H4 (cell line): ENCODE measurements around the gene COL4A2. TPM values are rescaled to one million over a fixed set of nuclear protein-coding genes. Genes with fewer than 3 reads are reported as not detected.
"Not testable (repeated sequence)": the region's sequence is repeated elsewhere in the genome, so short reads cannot be mapped to it uniquely, and the experiment has no call there.

Experiments used
- DNase-seq: peaks from one replicate; pipeline ENCODE4 v3.0.0-alpha.2; 2015; ENCODE audit warnings: low spot score
- total RNA-seq: library from RNA; depleted of rRNA; stranded (reverse); fragments of >200 nt; shearing (Covaris generic); gene quantifications from 2 replicates; pipeline ENCODE4 v1.2.3, GENCODE V29; 2014

The COL4A2 gene
- total RNA-seq, 1 experiment from 2014 or later, result 20.4 TPM

DNA sequence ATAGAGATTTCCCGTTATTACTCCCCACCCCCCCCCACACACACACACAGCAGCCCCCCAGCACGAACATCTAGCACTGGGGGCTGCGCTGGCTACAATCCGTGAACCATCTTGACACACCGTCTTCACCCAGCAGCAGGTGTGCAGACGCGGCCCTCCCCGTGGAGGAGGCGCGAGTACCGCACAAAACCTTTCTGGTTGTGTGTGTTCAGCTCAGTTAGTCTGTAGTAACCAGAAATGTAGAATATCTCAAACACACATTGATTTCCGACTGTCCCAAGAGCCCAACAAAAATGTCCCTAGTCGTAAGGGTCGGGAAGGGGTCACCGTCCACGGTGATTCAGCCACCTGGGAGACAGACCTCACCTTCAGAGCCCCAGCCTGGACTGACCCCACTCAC, 131.7 kb downstream of the COL4A2 start:
- no peak for DNase-seq

DNA sequence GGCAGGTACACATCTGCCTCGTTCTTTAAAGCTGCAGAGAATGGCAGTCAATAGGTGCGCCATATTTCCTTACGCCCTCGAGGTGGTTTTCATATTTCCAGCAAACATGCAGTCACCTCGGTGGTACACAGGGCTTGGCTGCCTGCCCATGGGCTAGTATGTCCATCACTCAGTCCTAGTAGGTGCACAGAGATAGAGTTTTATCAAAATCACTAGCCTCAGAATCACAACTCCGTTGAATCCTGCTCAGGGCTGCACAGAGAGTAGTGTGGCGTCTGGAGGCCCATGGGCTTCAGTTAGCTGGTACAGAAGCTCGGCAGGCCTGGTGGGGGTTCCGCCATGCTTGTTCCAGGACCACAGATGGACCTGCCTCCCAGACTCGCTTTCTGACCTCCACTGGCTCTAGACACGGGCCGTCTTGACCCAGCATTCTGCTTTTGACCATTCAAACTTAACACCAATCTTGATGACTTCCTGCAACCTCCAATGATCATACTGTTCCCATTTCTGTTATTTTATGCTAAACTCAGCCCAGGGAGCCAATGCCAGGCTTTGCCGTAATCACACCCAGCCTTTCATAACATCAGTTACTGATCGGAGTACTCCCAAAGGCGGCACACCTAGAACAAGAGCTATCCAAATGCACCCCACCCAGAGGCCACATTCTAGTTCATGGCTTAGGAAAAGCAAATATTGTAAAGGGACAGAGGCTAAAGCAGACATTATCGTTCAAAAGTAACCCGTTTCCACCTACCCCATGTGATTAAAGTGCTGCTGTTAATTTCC, 134.1 kb downstream of the COL4A2 start:
- no peak for DNase-seq

DNA sequence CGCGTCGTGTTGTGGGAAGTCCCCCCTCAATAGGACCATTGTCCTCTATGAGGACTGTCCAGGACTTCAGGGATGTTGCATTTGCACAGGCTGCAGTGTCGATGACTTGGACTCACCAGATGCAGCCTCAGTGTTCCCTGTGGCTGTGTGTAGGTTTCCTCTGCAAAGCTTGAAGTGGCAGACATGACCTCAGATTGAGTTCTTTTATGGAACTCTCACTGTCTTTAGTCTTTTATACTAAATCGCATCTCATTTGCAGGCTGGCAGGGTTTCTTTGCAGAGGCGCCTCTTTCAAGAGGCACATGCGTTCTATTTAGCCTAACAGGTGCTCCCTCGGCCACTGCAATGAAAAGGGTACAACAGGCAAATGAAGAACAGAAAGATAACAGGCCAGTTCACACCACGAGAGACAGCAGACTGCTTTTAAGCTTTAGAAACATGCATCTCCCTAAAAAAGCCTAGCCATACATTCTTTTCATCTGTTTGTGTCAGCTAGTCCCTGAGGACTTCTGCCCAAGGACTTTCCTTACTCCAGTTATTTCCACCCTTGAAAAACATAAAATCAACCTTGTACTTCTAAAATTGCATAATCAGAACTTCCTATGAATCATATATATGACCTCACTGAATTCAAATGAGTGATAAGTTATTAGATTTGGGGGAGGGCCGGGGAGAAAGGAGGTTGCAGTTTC, 136.0 kb downstream of the COL4A2 start:
- DNase-seq, result no peak

DNA sequence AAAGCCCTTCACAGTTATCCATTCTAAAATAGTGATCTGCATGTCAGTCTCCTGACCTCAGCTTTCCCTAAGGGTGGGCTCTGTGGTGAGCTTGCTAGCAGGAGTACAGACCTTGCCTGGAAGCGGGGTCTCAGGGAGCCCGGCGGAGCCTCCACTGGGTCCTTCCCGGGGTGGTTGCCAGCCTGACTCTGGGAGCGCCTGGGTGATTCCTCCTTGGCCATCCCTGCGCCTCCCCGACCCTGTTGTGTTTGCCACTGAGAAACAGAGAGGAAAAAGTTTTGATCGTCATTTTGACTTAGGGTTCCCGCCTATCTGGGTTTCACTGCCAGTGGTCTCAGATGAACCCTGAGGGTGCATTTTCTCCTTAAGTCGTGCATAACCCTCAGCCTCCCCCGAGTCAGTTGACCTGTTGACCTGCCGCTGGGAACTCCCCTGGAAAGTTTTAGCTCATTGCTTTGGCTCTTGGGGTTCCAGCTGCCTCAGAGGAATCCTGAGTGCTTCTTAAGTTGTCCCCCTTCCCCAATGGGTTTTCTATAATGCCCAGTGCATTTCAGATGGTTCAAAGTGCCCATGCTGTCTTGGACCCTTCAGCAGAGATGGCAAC, 136.6 kb downstream of the COL4A2 start:
- no peak for DNase-seq

DNA sequence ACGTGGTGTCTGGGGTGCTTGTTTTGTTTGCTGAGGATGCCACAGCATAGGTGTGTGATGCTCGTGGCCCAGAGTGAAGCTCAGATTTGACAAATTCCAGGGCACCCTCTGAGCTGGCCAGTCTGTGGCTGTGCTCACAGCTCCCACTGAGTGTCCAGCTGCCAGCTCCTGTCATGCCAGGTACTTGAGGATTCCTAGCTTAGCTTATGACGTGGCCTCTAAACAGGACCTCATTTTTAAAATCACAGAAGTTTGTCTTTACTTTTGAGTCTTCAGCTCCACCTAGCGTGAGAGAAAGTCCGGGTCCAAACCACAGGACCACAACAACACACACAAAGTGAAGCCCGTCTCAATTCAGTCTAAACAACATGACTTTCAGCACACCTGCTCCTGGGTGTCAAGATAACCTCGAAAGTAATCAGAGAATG, 137.2 kb downstream of the COL4A2 start:
- peak; percentile 62 for DNase-seq

DNA sequence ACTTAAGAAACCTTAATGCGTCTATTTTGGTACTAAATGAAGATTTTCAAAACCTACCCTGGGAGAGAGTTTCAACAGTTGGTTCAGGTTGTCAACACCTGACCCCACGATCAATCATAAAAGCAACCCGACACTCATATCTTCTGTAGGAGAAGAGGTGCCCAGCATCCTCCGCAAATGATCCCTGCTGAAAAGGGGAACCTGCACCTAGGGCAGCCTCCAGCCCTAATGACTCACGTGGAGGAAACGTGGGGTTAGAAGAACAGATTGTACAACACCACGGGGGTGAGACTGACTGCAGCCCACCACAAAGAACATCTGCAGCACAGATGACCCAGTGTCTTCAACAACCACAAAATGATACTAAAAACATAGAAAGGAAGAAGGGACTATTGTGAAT, 138.1 kb downstream of the COL4A2 start:
- no peak for DNase-seq

DNA sequence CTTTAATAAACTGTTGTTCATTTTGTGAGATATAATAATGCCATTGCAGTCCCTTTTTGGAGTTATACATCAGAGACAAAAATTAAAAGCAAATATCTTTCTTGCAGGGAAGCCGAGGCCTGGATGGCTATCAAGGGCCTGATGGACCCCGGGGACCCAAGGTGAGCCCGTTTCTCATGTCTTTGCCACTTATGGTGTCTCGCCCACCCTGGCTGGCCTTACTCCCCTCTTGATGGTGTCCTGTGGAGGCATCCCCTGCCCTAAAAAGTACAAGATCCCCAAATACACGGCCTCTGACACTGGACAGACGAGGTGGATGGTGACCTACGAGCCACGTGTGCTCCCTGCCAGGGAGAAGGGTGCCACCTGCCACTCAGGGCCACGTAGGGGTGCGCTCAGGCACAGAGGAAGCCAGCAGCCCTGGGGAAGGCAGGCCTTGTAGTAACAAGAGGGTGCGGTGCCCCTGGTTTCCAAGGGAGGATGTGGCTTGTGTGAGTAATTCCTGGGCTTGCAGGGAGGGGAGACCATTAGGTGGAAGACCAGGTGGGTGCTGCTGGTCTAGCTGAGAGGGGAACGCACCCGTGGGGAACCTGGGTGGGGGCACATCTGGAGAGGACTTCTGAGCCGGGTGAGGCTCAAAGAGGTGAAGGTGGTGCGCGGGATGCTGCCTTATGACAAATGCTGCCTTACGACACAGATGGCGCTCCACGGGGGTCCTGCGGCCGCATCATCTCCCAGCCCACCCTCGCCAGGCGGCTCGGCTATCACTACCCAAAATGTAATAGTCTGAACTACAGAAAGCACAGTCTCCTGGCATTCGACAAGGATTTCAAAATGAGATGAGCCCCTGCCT, 138.9 kb downstream of the COL4A2 start:
- DNase-seq, result no peak

DNA sequence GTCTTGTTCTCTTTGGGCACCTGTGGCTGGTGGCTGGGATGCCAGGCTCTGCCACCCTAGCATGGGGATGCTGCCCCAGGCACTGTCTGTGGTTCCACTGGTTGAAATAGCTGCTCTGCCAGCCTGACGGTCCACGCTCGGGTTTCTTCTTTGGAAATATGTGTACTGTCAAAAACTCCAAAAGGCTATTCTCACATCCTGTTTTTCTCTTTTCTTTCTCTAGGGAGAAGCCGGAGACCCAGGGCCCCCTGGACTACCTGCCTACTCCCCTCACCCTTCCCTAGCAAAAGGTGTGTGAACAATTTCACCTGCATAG, 139.4 kb downstream of the COL4A2 start:
- DNase-seq, result no peak

DNA sequence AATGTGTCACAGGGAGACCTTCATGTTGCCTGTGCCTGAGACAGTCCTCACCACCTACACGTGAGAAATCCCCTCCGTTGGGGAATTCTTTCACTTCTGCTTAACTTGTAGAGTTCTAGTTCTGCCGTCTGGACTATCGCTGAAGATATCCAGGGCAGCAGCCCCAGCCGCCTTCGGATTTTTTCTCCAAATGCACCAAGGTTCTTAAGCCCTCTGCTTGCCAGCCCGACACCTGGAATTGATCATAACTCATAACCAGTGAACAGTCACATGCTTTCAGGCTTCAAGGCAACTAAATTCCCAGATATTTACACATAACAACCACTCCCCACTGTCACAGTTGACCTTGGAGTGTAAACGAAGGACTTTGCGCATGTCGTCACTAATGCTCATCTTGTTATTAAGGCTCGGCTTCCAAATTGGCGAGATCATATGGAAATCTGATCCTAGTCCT, 140.0 kb downstream of the COL4A2 start:
- DNase-seq, result no peak

DNA sequence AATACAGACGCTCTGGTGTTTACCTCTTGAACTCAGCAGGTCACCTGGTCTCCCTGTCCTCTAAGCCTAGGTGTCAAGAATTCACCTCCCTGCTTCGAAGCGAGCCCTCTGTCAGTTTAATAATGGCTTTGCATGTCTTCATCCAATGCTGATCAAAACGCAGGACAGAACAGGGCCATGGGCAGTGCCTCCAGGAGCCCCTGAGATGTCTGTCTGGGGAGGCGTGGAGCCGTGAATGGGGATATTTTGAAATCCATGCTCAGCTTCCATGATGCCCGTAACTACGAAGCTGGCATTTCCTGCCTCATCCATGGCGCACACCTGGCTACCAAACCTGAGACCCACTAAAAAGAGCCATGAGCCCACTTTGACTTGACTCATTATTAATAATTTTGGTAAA, 140.7 kb downstream of the COL4A2 start:
- no peak for DNase-seq

DNA sequence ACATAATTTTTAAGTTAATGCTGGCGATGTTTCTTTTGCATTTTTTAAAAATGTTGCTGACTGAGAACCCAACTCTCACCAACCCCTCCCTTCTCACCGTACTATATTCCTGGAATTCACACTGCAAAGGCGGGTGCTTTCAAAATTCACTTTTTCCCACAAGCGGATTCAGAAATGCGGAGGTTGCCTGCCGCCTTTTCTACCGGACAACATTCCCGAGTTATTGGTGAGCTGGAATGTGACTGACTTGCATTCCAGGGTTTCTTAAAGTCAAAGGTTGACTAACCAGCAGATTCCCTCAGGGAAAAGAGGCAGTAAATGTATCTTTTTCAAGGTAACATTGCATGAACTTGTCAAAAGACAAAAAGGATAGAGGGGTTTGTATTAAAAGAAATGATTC, 141.1 kb downstream of the COL4A2 start:
- no peak for DNase-seq

DNA sequence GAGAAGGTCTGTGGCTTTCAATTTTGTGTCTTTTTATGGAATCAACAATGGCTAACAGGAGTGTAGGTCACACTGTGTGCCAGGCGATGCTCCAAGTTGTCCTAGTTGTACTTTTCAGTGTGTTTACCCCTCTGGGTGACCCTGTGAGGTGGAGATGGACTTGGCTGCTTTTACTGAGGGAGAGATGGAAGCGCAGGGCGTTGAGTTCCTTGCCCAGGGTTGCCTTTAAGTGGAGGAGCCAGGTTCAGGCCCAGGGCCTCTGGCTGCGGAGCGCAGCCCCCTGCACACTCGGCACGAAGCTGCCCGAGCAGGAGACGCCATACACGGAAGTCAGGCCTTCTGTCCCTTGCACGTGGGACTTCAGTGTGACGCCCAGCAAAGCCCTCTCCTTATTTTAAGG, 141.6 kb downstream of the COL4A2 start:
- no peak for DNase-seq

DNA sequence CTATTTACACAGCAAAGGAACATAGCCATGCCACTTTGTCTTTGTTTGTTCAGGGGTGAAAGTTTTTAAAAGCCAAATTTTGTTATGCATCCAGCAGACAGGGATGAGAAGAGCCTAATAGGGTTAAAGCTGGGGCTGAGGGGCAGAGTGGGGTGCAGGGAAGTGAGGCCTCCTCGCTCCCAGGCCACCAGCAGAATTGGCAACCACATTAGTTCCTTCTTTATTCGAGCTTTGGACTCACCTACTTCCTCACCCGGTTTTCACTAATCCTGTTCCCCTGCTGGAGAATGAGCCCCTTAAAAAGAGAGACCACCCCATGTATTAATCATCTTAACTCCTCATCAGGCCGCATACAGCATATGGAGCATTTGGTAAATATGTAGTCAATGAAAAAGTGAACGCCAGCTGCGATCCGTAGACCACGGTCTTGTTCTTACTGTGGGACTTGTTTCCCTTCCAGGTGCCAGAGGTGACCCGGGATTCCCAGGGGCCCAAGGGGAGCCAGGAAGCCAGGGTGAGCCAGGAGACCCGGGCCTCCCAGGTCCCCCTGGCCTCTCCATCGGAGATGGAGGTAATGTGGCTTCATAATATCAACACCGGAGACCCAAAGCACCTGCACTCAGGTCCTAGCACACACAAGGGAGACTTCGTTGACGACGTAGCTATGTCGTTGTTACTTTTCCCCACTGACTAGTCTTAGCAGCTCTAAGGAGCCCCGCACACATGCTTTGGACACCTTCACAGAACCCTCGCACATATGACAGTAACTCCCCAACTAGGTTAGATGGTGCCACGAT, 142.3 kb downstream of the COL4A2 start:
- DNase-seq, result no peak

DNA sequence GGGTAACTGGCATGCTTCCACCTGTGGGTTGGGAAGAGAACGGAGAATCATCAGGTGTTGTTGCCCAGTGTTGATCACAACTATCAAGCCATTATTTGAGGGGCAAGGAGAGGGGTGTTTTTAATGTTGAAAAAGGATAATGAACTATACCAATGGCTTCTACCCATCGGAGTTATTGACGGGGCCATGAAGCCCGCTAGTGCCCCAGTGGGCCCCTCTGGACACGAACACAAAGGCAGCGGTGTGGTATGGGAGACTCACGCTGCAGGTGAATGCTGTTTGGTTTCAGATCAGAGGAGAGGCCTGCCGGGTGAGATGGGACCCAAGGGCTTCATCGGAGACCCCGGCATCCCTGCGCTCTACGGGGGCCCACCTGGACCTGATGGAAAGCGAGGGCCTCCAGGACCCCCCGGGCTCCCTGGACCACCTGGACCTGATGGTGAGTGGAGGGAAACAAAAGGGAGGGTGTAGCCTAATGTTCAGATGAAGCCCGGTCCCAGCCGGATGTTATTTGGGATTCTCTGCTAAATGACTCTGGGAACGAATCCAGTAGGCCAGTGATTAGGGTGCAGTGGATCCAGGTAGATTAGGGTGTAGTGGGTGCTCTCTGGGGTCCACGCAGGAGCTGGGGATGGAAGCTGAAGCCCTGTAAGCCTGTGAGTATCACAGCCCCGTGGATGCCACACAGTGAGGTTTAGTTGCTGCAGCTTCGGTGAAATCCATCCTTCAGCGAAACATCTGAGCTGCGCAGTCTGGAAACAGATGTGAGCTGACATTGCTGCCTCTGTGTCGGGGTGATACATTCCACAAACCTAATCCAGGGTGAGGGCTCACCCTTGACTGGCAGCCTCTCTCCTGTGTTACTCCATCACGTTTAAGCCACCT, 143.2 kb downstream of the COL4A2 start:
- DNase-seq, result no peak

DNA sequence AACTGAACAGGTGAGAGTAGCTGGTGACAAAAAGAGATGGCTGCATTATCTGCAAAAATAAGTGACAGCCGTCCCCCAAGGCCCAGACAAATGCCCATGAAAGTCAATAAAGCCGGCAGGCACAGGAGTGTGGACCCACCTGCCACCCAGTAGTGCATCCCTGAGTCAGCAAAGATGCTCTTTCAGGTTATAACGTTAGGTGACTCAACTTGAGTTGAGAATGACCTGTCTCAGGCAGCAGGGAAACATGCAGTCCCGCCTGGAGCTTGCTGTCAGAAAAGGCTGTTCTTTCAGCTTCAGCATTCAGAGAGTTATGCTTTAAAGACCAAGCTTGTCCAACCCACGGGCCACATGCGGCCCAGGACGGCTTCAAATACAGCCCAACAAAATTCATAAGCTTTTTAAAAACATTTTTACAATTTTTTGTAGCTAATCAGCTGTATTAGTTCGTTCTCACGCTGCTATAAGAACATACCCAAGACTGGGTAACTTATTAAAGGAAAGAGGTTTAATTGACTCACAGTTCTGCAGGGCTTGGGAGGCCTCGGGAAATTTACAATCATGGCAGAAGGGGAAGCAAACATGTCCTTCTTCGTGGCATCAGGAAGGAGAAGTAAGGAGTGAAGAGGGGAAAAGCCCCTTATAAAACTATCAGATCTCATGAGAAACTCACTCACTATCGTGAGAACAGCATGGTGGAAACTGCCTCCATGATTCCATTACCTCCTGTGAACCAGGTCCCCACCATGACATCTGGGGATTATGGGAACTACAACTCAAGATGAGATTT, 144.1 kb downstream of the COL4A2 start:
- no peak for DNase-seq

DNA sequence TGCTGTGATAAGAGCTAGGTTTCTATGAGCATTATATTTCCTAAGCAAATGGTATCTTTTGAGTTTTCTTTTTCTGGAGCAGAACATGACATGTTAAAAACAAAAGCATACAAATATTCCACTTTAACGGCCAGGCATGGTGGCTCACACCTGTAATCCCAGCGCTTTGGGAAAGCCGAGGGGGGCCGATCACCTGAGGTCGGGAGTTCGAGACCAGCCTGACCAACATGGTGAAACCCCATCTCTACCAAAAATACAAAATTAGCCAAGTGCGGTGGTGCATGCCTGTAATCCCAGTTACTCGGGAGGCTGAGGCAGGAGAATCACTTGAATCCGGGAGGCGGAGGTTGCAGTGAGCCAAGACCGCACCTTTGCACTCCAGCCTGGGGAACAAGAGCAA, 146.0 kb downstream of the COL4A2 start:
- not testable (repeated sequence) for DNase-seq

DNA sequence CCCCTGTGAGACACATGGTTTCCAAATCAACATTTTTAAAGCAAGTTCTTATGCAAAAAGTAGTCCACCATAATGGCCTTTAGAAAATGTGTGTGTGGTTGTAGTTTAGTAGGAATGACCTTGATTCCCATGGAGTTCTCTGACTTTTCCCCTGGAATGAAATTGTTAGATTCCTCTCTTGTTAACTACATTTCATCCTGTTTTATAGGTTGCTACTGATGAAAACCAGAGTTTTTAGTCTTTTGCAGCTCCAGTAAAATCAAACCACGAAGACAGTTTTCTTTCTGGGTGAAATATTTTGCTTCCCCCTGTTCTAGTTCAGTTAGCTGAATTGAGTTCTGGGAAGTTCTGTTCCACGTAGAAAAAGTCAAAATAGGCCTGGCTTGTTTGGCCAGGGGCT, 146.7 kb downstream of the COL4A2 start:
- DNase-seq, result no peak

DNA sequence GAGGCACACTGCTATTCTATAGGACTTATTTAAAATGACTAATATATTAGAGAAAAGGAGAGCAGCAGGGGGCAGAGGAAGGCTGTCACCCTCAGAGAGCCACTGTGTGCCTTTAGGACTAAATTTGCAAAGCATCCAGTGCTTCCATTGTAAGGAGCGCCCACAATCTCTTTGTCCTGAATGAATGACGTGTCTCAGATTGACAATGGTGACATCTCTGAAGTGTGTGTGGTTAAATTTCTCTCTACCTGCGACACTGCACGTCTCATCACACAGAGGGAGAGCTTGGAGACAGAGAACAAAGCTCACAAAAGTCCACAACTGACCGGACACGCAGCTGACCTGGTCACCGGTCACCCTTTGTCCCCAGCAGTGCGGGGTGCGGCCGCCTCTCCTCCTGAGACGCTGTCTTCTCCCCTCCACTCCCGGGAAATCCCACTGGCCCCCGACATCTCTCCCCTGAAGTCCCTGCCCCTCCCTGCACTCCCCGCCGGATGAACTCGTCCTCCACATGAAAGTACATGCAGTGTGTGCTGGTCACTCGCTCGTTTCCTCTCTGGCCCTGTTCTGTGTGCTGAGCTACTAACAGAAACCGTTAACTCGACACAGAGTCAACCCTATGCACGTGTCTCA, 147.3 kb downstream of the COL4A2 start:
- DNase-seq, result no peak

DNA sequence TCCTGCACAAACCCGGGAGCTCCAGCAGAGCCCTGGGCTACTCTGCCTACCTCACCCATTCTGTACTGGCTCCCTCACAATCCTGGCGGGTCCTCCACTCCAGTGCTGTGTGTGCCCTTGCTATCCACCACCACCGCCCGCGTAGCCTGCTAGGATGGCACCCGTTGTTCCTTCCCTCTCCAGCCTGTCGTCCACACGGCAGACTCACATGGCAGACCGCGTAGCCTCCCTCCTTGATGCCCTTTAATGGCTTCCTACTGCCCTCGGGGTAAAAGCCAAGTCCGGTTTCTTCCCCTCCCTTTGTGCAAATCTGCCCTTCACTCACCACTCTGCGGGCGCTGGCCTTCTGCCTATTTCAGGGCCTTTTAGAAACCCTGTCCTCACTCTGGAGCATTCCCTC, 147.9 kb downstream of the COL4A2 start:
- no peak for DNase-seq
